Activated T-helper 2 cell treated with anti-CD3 and anti-CD28 coated beads, Interferon-gamma antibody, Interleukin-2, Interleukin-4, amounts not matched to agents 10 μg/mL and 5 μg/mL and 100 μg/mL, durations not matched to agents 14 hours and 24 hours and 36 hours (primary cell): Measurements from ENCODE around the gene KIF7. TPM values are rescaled to one million over a fixed set of nuclear protein-coding genes. Genes with fewer than 3 reads are reported as not detected.
A peak's percentile ranks its signal among the peaks of the same experiment; 100 is the strongest.

ENCODE experiments used
- DNase-seq: peaks from one replicate; pipeline ENCODE4 v3.0.0; 2021; ENCODE audit warnings: low spot score
- H3K27ac Mint-ChIP-seq: one replicate; pipeline ENCODE4 v1.8.0; 2021; ENCODE audit warnings: mixed read lengths
- H3K27me3 Mint-ChIP-seq: one replicate; pipeline ENCODE4 v1.8.0; 2021; ENCODE audit warnings: low read depth, mixed read lengths
- H3K36me3 Mint-ChIP-seq: one replicate; pipeline ENCODE4 v1.8.0; 2021; ENCODE audit warnings: low read depth, mixed read lengths
- H3K4me1 Mint-ChIP-seq: one replicate; pipeline ENCODE4 v1.8.0; 2021; ENCODE audit warnings: low read depth, mixed read lengths
- H3K4me3 Mint-ChIP-seq: one replicate; pipeline ENCODE4 v1.8.0; 2021; ENCODE audit warnings: low read depth, mild to moderate bottlenecking, moderate library complexity, mixed read lengths
- H3K9me3 Mint-ChIP-seq: one replicate; pipeline ENCODE4 v1.8.0; 2021; ENCODE audit warnings: mixed read lengths
- intact Hi-C: fragments of 100-400 bp; cut with micrococcal nuclease; formaldehyde crosslinking; loops from one replicate; pipeline ENCODE4 v1.15.1; 2023
- total RNA-seq: library from RNA; stranded (reverse); gene quantifications from 2 replicates; pipeline ENCODE4 v1.2.3, GENCODE V29; 2022

KIF7 gene
- total RNA-seq, 1 donor from 2014 or later = 4.2 TPM

- no peak overlapping the region for H3K27ac Mint-ChIP-seq
- H3K4me1 Mint-ChIP-seq = no peaks in the 10 kb centered on the region
- H3K27me3 Mint-ChIP-seq = no peaks in the 10 kb centered on the region
- peaks cover 48% of the 10 kb centered on the region for H3K36me3 Mint-ChIP-seq
- intact Hi-C loops = no loop called here
- no peak for DNase-seq
- H3K4me3 Mint-ChIP-seq = no peak overlapping the region
- H3K9me3 Mint-ChIP-seq = peaks cover 4% of the 10 kb centered on the region
Measured at GRCh38 chr15:89632563-89633430, 22.5 kb downstream of the KIF7 start.

DNA sequence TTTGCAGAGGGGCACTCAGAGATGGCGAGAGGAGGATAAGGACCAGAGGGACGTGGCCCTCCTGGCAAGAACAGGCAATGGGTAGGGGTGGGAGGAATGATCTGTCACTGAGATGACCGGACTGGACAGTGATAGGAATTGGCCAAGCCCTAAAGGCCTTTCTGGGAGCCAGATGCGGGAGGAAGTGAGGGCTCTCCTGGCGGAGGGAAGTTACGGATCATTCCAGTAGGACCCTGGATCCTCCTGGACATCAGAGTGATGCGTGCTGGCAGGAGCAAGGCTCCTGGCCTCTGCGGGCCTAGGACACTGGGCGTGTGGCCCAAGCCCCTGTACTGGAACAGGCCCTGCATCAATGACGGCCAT lies 23.4 kb downstream of the KIF7 start:
- Mint-ChIP-seq H3K27me3 (no peaks in the 10 kb centered on the region), H3K27ac (no peak overlapping the region), H3K9me3 (peaks cover 4% of the 10 kb centered on the region), H3K36me3 (peaks cover 57% of the 10 kb centered on the region), H3K4me1 (no peaks in the 10 kb centered on the region), H3K4me3 (no peak overlapping the region)
- intact Hi-C loops = no loop called here
- no peak for DNase-seq

GRCh38 chr15:89630974-89631901 lies 24.0 kb downstream of the KIF7 start:
- Mint-ChIP-seq H3K36me3 (peaks cover 64% of the 10 kb centered on the region), H3K4me3 (no peak overlapping the region), H3K9me3 (peaks cover 4% of the 10 kb centered on the region), H3K4me1 (no peaks in the 10 kb centered on the region), H3K27ac (no peak overlapping the region), H3K27me3 (no peaks in the 10 kb centered on the region)
- peak; percentile 7 for DNase-seq
- intact Hi-C loops = no loop called here

- Mint-ChIP-seq H3K4me1 (no peaks in the 10 kb centered on the region), H3K9me3 (peaks cover 1% of the 10 kb centered on the region), H3K27ac (no peak overlapping the region), H3K27me3 (no peaks in the 10 kb centered on the region), H3K4me3 (no peak overlapping the region), H3K36me3 (peaks cover 71% of the 10 kb centered on the region)
- intact Hi-C loops = no loop called here
- DNase-seq = peak; percentile 6
Measured at GRCh38 chr15:89630260-89630659, 25.0 kb downstream of the KIF7 start.

DNA sequence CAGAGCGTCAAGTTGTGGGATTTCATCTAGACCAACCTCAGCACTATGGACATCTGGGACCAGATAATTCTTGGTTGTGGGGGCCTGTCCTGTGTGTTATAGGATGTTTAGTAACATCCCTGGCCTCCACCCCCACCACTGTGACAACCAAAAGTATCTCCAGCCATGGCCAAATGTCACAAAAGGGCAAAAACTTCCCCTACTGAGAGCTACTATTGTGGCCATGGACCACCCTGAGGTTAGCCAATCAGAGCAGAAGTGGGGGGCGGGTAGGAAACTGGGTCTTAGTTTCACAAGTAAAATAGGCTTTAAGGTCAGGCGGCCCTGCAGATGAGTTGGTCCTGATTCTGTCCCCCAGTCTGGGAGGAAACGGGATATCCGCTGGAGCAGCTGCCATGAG lies 25.4 kb downstream of the KIF7 start:
- Mint-ChIP-seq H3K4me1 (no peaks in the 10 kb centered on the region), H3K4me3 (no peak overlapping the region), H3K27me3 (no peaks in the 10 kb centered on the region), H3K9me3 (no peaks in the 10 kb centered on the region), H3K36me3 (peaks cover 75% of the 10 kb centered on the region), H3K27ac (no peak overlapping the region)
- DNase-seq = no peak
- intact Hi-C loops = no loop called here

DNA sequence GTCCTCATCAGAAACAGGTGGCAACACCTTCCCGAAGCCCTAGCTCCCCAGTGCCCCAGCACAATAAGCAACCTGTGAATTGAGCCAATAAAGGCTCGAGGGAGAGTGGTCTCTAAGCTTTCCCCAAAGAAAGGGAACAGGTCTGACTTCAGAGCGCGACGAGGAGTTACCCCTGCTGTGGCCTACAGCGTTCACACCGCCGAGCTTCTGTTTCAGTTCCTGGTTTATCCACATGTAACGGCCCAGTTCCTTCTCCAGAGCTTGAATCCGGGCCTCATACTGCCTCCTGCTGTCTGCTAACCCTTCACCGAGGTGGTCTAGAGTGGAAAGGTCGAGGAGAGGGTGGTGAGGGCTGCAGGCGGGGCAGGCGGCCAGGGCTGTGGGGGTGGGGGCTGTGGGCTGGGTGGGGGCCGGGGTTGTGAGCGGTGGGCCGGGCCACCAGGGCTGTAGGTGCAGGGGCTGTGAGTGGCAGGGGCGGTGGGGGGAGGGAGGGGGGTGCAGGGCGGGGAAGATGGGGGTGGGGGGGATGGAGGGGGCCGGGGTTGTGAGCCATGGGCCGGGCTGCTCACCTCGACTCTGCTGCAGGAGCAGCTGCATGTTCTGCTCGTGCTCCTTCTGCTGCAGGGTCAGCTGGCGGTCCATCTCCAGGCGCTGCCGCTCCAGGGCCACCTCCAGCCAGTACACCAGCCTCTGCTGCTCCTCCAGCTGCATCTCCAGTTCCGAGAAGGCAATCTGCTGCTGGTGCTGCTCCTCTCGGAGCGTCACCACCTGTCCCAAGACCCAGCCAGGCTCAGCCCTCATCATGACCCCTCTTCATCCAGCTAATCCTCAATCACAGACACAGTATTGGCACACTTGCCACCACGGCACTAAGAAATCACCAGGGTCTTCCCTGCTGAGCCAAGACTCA lies 26.2 kb downstream of the KIF7 start:
- no peak for DNase-seq
- no peaks in the 10 kb centered on the region for H3K9me3 Mint-ChIP-seq
- no peaks in the 10 kb centered on the region for H3K27me3 Mint-ChIP-seq
- no peaks in the 10 kb centered on the region for H3K4me1 Mint-ChIP-seq
- peaks cover 82% of the 10 kb centered on the region for H3K36me3 Mint-ChIP-seq
- no peak overlapping the region for H3K4me3 Mint-ChIP-seq
- H3K27ac Mint-ChIP-seq = no peak overlapping the region
- intact Hi-C loops = no loop called here

GRCh38 chr15:89628301-89628700 lies 27.0 kb downstream of the KIF7 start:
- intact Hi-C loops = no loop called here
- H3K27me3 Mint-ChIP-seq = no peaks in the 10 kb centered on the region
- DNase-seq = no peak
- H3K4me3 Mint-ChIP-seq = no peak overlapping the region
- H3K36me3 Mint-ChIP-seq = peaks cover 83% of the 10 kb centered on the region
- H3K27ac Mint-ChIP-seq = no peak overlapping the region
- no peaks in the 10 kb centered on the region for H3K9me3 Mint-ChIP-seq
- no peaks in the 10 kb centered on the region for H3K4me1 Mint-ChIP-seq

GRCh38 chr15:89627256-89627970 lies 27.9 kb downstream of the KIF7 start:
- Mint-ChIP-seq H3K36me3 (peaks cover 84% of the 10 kb centered on the region), H3K4me3 (no peak overlapping the region), H3K4me1 (no peaks in the 10 kb centered on the region)

DNA sequence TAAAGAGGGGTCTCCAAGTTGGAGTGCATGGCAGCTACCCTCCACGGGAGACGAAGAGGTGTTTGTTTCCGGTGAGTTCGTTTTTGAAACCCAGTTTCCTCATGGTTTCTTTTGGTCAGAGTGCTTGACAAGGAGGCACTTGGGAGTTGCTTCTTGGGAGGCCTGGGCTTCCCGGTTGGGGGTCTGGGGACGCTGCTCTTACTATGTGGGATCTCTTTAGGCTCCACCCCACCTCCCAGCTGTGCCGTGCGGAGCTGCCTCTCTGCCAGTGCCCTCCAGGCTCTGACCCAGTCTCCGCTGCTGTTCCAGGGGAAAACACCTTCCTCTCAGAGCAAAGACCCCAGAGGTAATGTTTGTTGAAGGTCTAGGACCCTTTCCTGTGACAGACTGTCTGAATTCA lies 29.6 kb downstream of the KIF7 start:
- Mint-ChIP-seq H3K4me3 (no peak overlapping the region), H3K27me3 (no peaks in the 10 kb centered on the region), H3K27ac (no peak overlapping the region), H3K4me1 (no peaks in the 10 kb centered on the region), H3K9me3 (no peaks in the 10 kb centered on the region), H3K36me3 (peaks cover 86% of the 10 kb centered on the region)
- intact Hi-C loops = no loop called here
- DNase-seq = no peak

More at GRCh38 chr15:89627256-89627970, 27.9 kb downstream of the KIF7 start:
- no peak for DNase-seq
- no peaks in the 10 kb centered on the region for H3K9me3 Mint-ChIP-seq
- intact Hi-C loops = no loop called here
- no peaks in the 10 kb centered on the region for H3K27me3 Mint-ChIP-seq
- no peak overlapping the region for H3K27ac Mint-ChIP-seq

- no peaks in the 10 kb centered on the region for H3K4me1 Mint-ChIP-seq
- no peak overlapping the region for H3K4me3 Mint-ChIP-seq
- no peak for DNase-seq
- peaks cover 89% of the 10 kb centered on the region for H3K36me3 Mint-ChIP-seq
- H3K27me3 Mint-ChIP-seq = no peaks in the 10 kb centered on the region
- intact Hi-C loops = no loop called here
- no peaks in the 10 kb centered on the region for H3K9me3 Mint-ChIP-seq
- peak overlapping the region; percentile 15 for H3K27ac Mint-ChIP-seq
Measured at GRCh38 chr15:89623165-89623564, 32.1 kb downstream of the KIF7 start.

DNA sequence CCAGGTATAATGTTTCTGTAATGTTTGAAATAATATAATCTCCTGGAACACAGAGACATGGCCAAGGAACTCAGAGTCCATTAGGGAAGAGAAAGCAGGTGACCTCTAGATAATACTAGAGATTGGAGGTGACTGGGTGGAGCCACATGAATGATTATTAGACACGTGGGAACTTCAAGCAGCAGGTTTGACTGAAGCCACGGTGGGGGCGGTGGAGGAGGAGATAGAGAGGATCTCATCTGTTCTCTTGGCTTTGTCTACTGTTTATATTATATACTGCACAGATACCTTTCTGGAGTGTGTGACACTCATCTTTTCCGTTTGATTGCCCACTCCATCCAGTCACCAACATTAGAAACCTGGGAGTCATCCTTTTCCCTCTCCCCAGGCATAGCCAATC lies 33.7 kb downstream of the KIF7 start:
- no peaks in the 10 kb centered on the region for H3K27me3 Mint-ChIP-seq
- no peaks in the 10 kb centered on the region for H3K9me3 Mint-ChIP-seq
- no peak overlapping the region for H3K27ac Mint-ChIP-seq
- no peak for DNase-seq
- no peak overlapping the region for H3K4me3 Mint-ChIP-seq
- H3K4me1 Mint-ChIP-seq = no peaks in the 10 kb centered on the region
- intact Hi-C loops = no loop called here
- peaks cover 83% of the 10 kb centered on the region for H3K36me3 Mint-ChIP-seq

- Mint-ChIP-seq H3K4me1 (peaks cover 2% of the 10 kb centered on the region), H3K27me3 (no peaks in the 10 kb centered on the region), H3K27ac (no peak overlapping the region), H3K9me3 (peaks cover 24% of the 10 kb centered on the region), H3K36me3 (peaks cover 82% of the 10 kb centered on the region), H3K4me3 (no peak overlapping the region)
- intact Hi-C loops = no loop called here
- DNase-seq = no peak
Measured at GRCh38 chr15:89616228-89616627, 39.0 kb downstream of the KIF7 start.
